GM23338 (cell line): ENCODE measurements around the gene AGPAT4. TPM values are rescaled to one million over a fixed set of nuclear protein-coding genes. Genes with fewer than 3 reads are reported as not detected.

Source experiments
- ATAC-seq: fragments of 200-7000 bp; cut with Tn5 transposase; 3 replicates; pipeline ENCODE4 v1.9.1; 2020
- DNase-seq: peaks from one replicate; pipeline ENCODE4 v3.0.0-alpha.2; 2015; ENCODE audit warnings: low spot score
- H2AFZ ChIP-seq: fragments of 200-600 bp; sonication (generic); 2 replicates; pipeline ENCODE4 v1.8.0; 2016; ENCODE audit warnings: antibody characterized with exemption, mild to moderate bottlenecking, moderate library complexity
- H3F3A ChIP-seq: fragments of 200-600 bp; sonication (generic); replicated peaks from 2 replicates; pipeline ENCODE4 v1.8.0; 2017; ENCODE audit warnings: antibody characterized with exemption, mixed run types, low read depth
- H3K27ac ChIP-seq: fragments of 200-600 bp; sonication (generic); 2 replicates; pipeline ENCODE4 v1.6.1; 2016; ENCODE audit warnings: low read depth
- H3K27me3 ChIP-seq: fragments of 200-600 bp; sonication (generic); 2 replicates; pipeline ENCODE4 v1.8.0; 2016; ENCODE audit warnings: mild to moderate bottlenecking, mixed run types, moderate library complexity; ENCODE audit not compliant: insufficient read depth
- H3K36me3 ChIP-seq: fragments of 200-600 bp; sonication (generic); 2 replicates; pipeline ENCODE4 v1.8.0; 2016; ENCODE audit warnings: mild to moderate bottlenecking; ENCODE audit not compliant: insufficient read depth
- H3K4me1 ChIP-seq: fragments of 200-600 bp; sonication (generic); 2 replicates; pipeline ENCODE4 v1.8.0; 2016; ENCODE audit warnings: mild to moderate bottlenecking, moderate library complexity; ENCODE audit not compliant: insufficient read depth
- H3K4me2 ChIP-seq: fragments of 200-600 bp; sonication (generic); 2 replicates; pipeline ENCODE4 v1.7.1; 2017; ENCODE audit warnings: mixed run types
- H3K4me3 ChIP-seq: fragments of 200-600 bp; sonication (generic); 2 replicates; pipeline ENCODE4 v1.6.1; 2016; ENCODE audit warnings: mixed run types
- H3K79me2 ChIP-seq: fragments of 200-600 bp; sonication (generic); replicated peaks from 2 replicates; pipeline ENCODE4 v1.8.0; 2017; ENCODE audit warnings: mild to moderate bottlenecking; ENCODE audit not compliant: insufficient read depth
- H3K9me2 ChIP-seq: fragments of 200-600 bp; sonication (generic); 2 replicates; pipeline ENCODE4 v1.8.0; 2017; ENCODE audit not compliant: insufficient read depth
- H4K20me1 ChIP-seq: fragments of 200-600 bp; sonication (generic); replicated peaks from 2 replicates; pipeline ENCODE4 v1.8.0; 2017; ENCODE audit warnings: mild to moderate bottlenecking; ENCODE audit not compliant: insufficient read depth
- H3K27ac Mint-ChIP-seq: 2 replicates; pipeline ENCODE4 v1.8.0; 2020; ENCODE audit warnings: inconsistent platforms, mild to moderate bottlenecking, moderate library complexity, mixed read lengths
- H3K27me3 Mint-ChIP-seq: 3 replicates; pipeline ENCODE4 v1.8.0; 2022; ENCODE audit warnings: low read depth, mild to moderate bottlenecking, moderate library complexity, mixed read lengths, inconsistent platforms; ENCODE audit not compliant: insufficient read depth, poor library complexity
- H3K36me3 Mint-ChIP-seq: 3 replicates; pipeline ENCODE4 v1.8.0; 2021; ENCODE audit warnings: low read depth, mild to moderate bottlenecking, inconsistent platforms, moderate library complexity, mixed read lengths
- H3K4me1 Mint-ChIP-seq: 3 replicates; pipeline ENCODE4 v1.8.0; 2020; ENCODE audit warnings: mild to moderate bottlenecking, inconsistent platforms, mixed read lengths
- H3K4me3 Mint-ChIP-seq: 3 replicates; pipeline ENCODE4 v1.8.0; 2021; ENCODE audit warnings: moderate library complexity, mild to moderate bottlenecking, inconsistent platforms, mixed read lengths
- H3K9me3 Mint-ChIP-seq: 3 replicates; pipeline ENCODE4 v1.8.0; 2020; ENCODE audit warnings: moderate library complexity, mild to moderate bottlenecking, inconsistent platforms, mixed read lengths
- EZH2 ChIP-seq: fragments of 200-600 bp; sonication (generic); IDR thresholded peaks from one replicate; pipeline ENCODE4 v1.8.0; 2017; ENCODE audit warnings: antibody characterized with exemption, mild to moderate bottlenecking, low read depth; ENCODE audit not compliant: unreplicated experiment
- NANOG ChIP-seq: IDR thresholded peaks from 2 replicates; pipeline ENCODE4 v1.6.1; 2016; ENCODE audit warnings: antibody characterized with exemption, borderline replicate concordance
- REST ChIP-seq: IDR thresholded peaks from one replicate; pipeline ENCODE4 v1.6.1; 2018; ENCODE audit warnings: antibody characterized with exemption; ENCODE audit not compliant: unreplicated experiment
- STAT1 ChIP-seq: IDR thresholded peaks from one replicate; pipeline ENCODE4 v1.6.1; 2016; ENCODE audit warnings: antibody characterized with exemption; ENCODE audit not compliant: unreplicated experiment
- polyA plus RNA-seq: library from polyadenylated mRNA; unstranded; fragments of >200 nt; fragmentation: Nextera tagmentation; extraction: Ambion mirVana; gene quantifications from 2 replicates; pipeline ENCODE4 v1.2.1, GENCODE V29; 2016
- total RNA-seq: library from RNA; depleted of rRNA; stranded (reverse); fragments of >200 nt; shearing (Covaris generic); gene quantifications from 2 replicates; pipeline ENCODE4 v1.2.3, GENCODE V29; 2014

The AGPAT4 gene
- total and polyA plus RNA-seq, 2 experiments from 2014 or later: 8.9 to 19.3 TPM

GRCh38 chr6:161230339-161230738 lies 43.5 kb downstream of the AGPAT4 start (continued):
- TF ChIP-seq REST (no peak), STAT1 (no peak)

- peak overlapping the region; percentile 52; the same call in 1 of the 2 replicates for H3K27ac Mint-ChIP-seq
- peaks cover 63% of the 10 kb centered on the region for H3K79me2 ChIP-seq
- peaks cover 6% of the 10 kb centered on the region; the same call in 1 of the 2 replicates for H4K20me1 ChIP-seq
- no peak overlapping the region for H3K4me3 Mint-ChIP-seq
- H3K9me3 Mint-ChIP-seq: no peaks in the 10 kb centered on the region; the same call in 2 of the 3 replicates
- ATAC-seq: peak; percentile 44
- no peak overlapping the region for H3K4me2 ChIP-seq
- no peaks in the 10 kb centered on the region for H3F3A ChIP-seq
- H3K27me3 Mint-ChIP-seq: peaks cover 2% of the 10 kb centered on the region
- H3K9me2 ChIP-seq: no peaks in the 10 kb centered on the region
- H3K27ac ChIP-seq: peak overlapping the region; percentile 47
- H3K4me1 Mint-ChIP-seq: peaks cover 33% of the 10 kb centered on the region
- H3K36me3 ChIP-seq: peaks cover 13% of the 10 kb centered on the region; the same call in 1 of the 2 replicates
- no peak for TF ChIP-seq STAT1
- no peak for TF ChIP-seq REST
- TF ChIP-seq EZH2: no peak
- TF ChIP-seq NANOG: no peak
- no peak overlapping the region for H2AFZ ChIP-seq
- peaks cover 35% of the 10 kb centered on the region for H3K36me3 Mint-ChIP-seq
- H3K4me1 ChIP-seq: peaks cover 13% of the 10 kb centered on the region; the same call in 1 of the 2 replicates
- no peak overlapping the region for H3K4me3 ChIP-seq
- no peak for DNase-seq
- H3K27me3 ChIP-seq: no peaks in the 10 kb centered on the region
Measured at GRCh38 chr6:161228921-161229591, 44.8 kb downstream of the AGPAT4 start.
